T-helper 2 cell treated with Interferon-gamma antibody and Interleukin-4, amounts not matched to agents 100 ng/mL and 5 ng/mL, for 36 hours (primary cell): Measurements from ENCODE around the gene METRN. TPM values are rescaled to one million over a fixed set of nuclear protein-coding genes. Genes with fewer than 3 reads are reported as not detected.

ENCODE experiments used
- intact Hi-C: fragments of 100-400 bp; cut with micrococcal nuclease; formaldehyde crosslinking; loops from one replicate; pipeline ENCODE4 v1.15.1; 2023
- total RNA-seq: library from RNA; stranded (reverse); gene quantifications from 2 replicates; pipeline ENCODE4 v1.2.3, GENCODE V29; 2022

METRN gene
- total RNA-seq = 10.3 and 10.8 TPM in 2 replicates

- intact Hi-C loops = loop anchor here (2.0 kb wide), 1 partner anchor 26 kb away; the partner anchor contains the start of gene CIAO3
These were observed at the start of gene METRN for GRCh38 chr16:714558-715476. METRN (plus strand) TSS chr16:715118; CDS start chr16:715290, 172 bp downstream.

DNA sequence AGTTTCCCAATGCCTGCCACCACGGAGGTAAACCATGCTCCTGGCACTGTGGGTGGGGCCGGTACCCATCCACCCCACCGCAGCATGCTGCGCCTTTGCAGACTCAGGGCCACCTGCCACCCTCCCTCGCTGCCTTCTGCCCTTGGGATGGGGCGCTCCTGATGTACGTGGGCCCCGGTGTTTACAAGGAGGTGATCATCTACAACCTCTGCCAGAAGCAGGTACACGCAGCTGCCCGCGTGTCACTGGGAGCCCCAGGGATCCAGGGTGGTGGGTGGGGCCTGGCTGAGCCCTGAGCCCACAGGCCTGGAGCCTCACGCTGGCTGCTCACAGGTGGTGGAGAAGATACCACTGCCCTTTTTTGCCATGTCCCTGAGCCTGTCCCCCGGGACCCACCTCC is 48.3 kb upstream of the METRN start:
- intact Hi-C loops = no loop called here

GRCh38 chr16:667113-667779 is 47.7 kb upstream of the METRN start:
- intact Hi-C loops = no loop called here

DNA sequence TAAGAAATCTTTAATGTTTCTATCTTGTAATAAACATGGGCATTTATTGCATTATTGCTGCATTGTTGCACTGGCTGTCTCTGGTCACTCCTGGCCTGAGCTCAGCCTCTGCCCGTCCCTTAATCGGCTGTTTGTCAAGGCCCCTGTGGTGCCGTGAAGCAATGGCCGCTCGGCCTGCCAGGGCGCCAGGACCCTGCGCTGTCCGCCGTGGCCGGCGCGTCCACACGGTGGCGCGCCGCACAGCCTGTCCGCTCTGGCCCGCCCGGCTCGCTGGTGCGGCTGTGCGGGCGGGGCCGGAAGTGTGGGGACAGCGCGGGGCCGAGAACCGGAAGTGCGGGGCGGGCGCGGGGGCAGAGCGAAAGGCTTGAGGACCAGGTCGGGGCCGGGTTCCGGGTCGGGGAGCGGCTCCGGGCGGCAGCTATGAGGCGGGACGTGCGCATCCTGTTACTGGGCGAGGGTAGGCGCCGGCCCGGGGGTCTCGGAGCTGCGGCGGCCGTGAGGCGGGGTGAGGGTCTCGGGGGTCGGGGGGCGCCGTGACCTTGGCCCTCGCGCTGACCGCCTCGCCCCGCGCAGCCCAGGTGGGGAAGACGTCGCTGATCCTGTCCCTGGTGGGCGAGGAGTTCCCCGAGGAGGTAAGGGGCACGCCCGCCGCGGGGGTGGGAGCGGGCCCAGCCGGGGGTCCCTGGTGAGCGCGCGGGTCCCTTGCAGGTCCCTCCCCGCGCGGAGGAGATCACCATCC is 47.0 kb upstream of the METRN start, which contains the start of gene RHOT2:
TSS of gene RHOT2 (plus strand) at position 353 of the 739 bp plus-strand sequence. CDS start at position 421, 68 bp downstream.
- intact Hi-C loops = loop anchor here (1.0 kb wide), 1 partner anchor 11 kb away; no protein-coding TSS in a partner anchor

DNA sequence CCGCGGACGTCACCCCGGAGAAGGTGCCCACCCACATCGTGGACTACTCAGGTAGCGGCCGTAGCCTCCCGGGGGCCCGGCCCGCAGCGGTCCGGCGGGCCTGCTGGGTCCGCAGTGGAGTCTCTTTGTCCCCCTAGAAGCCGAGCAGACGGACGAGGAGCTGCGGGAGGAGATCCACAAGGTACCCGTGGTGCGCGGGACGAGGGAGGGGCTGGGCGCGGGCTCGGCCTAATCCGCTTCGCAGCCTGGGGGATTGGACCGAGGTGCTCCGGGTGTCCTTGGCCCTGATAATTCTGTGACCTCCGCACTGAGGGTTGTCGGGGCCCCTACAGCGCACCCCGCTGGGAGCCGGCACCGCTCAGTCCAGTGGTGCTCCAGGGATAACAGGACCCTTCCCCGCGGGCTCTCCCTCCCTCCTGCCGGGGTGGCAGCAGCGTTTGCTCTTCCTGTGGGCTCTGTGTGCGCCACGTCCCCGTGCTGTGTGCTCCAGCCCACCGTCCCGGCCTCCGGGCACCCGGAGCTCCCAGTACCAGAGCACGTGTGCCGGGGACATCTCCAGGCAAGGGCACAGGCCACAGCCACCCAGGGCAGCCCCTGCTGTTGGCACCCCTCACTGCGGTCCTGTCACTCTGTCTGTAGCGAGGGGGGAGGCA is 46.3 kb upstream of the METRN start:
- intact Hi-C loops = loop anchor here (1.0 kb wide), 1 partner anchor 11 kb away; no protein-coding TSS in a partner anchor

GRCh38 chr16:669666-670065 is 45.3 kb upstream of the METRN start:
- intact Hi-C loops = no loop called here

DNA sequence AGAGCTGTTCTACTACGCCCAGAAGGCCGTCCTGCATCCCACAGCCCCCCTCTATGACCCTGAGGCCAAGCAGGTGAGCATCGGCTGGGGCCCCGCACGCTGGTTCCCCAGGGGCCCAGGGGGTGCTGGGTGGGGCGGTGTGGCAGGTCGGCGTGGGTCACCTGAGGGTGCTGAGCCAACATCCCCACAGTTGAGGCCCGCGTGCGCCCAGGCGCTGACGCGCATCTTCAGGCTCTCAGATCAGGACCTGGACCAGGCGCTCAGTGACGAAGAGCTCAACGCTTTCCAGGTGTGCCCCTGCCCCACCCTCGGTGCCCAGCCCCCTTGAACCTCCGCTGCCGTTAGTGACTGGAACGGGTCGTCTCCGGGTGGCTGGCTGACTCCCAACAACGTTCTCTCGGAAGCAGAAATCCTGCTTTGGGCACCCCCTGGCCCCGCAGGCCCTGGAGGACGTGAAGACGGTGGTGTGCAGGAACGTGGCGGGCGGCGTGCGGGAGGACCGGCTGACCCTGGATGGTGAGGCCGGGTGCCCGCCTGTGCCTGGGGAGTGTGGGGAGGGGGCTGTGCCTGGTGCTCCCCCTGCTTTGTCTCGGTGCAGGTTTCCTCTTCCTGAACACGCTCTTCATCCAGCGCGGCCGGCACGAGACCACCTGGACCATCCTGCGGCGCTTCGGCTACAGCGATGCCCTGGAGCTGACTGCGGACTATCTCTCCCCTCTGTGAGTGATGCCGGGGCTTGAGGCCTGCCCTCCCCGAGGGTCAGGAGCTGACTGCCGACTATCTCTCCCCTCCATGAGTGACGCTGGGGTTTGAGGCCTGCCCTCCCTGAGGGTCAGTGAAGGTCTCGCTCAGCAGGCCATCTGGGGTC is 44.2 kb upstream of the METRN start:
- intact Hi-C loops = no loop called here

- intact Hi-C loops = no loop called here
These were observed 43.4 kb upstream of the METRN start for GRCh38 chr16:671353-672131.

GRCh38 chr16:672371-672770 is 42.5 kb upstream of the METRN start:
- intact Hi-C loops = no loop called here

- intact Hi-C loops = no loop called here
These were observed 42.1 kb upstream of the METRN start for GRCh38 chr16:672851-673250.

- intact Hi-C loops = no loop called here
These were observed 41.4 kb upstream of the METRN start for GRCh38 chr16:673399-673991.

- intact Hi-C loops = no loop called here
These were observed 40.6 kb upstream of the METRN start for GRCh38 chr16:674214-674881.

DNA sequence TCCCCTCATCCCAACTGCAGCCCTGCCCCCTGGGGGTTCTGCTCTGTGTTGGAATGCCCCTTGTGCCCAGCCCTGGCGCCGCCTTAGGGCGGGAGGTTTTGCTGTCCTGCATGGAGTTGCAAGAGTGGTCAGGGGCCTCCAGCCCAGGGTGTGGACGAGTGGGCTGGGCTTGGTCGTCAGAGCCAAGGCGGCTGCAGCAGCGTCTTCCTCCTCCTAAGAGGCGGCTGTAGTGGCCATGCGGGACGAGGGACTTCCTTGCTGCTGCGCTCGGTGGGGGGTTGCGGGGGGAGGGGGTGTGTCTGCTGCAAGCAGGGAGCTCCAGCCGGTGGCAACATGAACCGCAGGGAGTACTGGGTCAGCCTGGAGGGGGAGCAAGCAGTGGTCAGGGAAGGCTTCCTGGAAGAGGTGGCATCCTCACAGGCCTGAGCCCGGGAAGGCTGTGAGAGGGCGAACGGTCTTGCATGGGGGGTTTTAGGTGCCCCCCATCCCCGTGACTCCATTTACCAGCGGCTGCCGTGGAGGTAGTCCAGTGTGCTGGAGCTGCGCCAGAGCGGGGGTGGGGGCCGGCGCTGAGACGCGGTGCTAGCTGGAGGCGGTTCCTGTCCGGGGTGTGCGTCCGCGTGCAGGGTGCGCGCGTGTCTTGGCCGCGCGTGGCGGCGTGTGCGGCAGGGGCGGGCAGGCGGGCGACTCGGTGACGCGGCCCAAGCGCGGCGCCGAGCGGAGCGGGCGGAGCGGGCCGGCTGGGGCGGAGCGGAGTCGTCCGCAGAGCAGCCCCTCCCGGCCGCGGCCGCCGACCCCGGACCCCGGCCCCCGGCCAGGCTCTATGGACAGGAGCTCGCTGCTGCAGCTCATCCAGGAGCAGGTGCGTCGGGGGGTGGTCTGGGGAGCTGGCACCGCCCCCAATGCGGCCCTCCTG is 39.7 kb upstream of the METRN start, which contains the start of gene RHBDL1:
TSS of gene RHBDL1 (plus strand) at position 704 of the 916 bp plus-strand sequence. CDS start at position 824, 120 bp downstream.
- intact Hi-C loops = no loop called here

GRCh38 chr16:675884-676564 is 38.9 kb upstream of the METRN start:
- intact Hi-C loops = no loop called here

DNA sequence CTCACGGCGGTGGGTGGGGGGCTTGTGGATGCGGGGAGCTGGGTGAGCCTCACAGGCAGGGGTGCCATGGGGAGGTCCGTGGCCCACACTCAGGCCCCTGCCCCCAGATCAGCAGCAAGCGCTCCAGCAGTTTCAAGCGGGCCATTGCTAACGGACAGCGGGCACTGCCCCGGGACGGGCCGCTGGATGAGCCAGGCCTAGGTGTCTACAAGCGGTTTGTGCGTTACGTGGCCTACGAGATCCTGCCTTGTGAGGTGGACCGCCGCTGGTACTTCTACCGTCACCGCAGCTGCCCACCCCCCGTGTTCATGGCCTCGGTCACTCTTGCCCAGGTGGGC is 38.4 kb upstream of the METRN start:
- intact Hi-C loops = no loop called here

- intact Hi-C loops = no loop called here
These were observed 38.0 kb upstream of the METRN start for GRCh38 chr16:676913-677312.
